HFFc6 (cell line): ENCODE measurements around the gene SUGCT. TPM values are rescaled to one million over a fixed set of nuclear protein-coding genes. Genes with fewer than 3 reads are reported as not detected.

Source experiments
- DNase-seq: peaks from one replicate; pipeline ENCODE4 v3.0.0-alpha.2; 2018
- H3K27ac Mint-ChIP-seq: 2 replicates; pipeline ENCODE4 v1.8.0; 2020; ENCODE audit warnings: mild to moderate bottlenecking, mixed read lengths
- H3K27me3 Mint-ChIP-seq: 2 replicates; pipeline ENCODE4 v1.8.0; 2021; ENCODE audit warnings: mild to moderate bottlenecking, moderate library complexity, mixed read lengths; ENCODE audit not compliant: insufficient read depth
- H3K36me3 Mint-ChIP-seq: 2 replicates; pipeline ENCODE4 v1.8.0; 2021; ENCODE audit warnings: low read depth, mixed read lengths
- H3K4me1 Mint-ChIP-seq: 2 replicates; pipeline ENCODE4 v1.8.0; 2020; ENCODE audit warnings: low read depth, mixed read lengths
- H3K4me3 Mint-ChIP-seq: 2 replicates; pipeline ENCODE4 v1.8.0; 2020; ENCODE audit warnings: mild to moderate bottlenecking, moderate library complexity, mixed read lengths
- H3K9me3 Mint-ChIP-seq: 2 replicates; pipeline ENCODE4 v1.8.0; 2020; ENCODE audit warnings: mild to moderate bottlenecking, mixed read lengths
- CTCF ChIP-seq: fragments of 200-600 bp; sonication (generic); IDR thresholded peaks from 2 replicates; pipeline ENCODE4 v1.5.0; 2021; ENCODE audit warnings: antibody characterized with exemption, mild to moderate bottlenecking
- total RNA-seq, 6 experiments: library from RNA; stranded (reverse); fragmentation: NEBNext Ultra II Directional; extraction: Animal tissue kit (Norgen Biotek cat#: 25700); gene quantifications; 2 replicates in 1 of 6; 3 replicates in 5 of 6; pipeline ENCODE4 v1.2.3, GENCODE V29; 2021

The SUGCT gene
- total RNA-seq, 6 experiments from 2014 or later: 12.9 to 20.1 (median 17.1) TPM

DNA sequence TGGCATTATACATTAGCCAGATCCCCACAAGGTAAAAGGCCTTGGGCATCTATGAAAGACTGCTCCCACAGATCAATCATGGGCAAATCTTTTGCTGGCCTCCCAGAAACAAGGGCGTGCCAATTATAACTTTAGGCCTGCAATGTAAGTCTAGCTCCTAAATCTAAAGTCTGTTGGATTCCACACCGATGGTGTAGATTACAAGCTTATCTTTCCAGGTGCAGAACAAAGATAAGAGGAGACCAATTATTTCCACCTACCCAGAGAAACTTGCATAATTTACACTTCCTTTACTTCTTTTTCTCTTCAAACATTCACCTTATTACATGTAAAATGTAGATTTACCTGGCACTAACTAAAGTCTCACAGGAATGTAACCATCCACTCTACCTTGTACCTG, 713.1 kb downstream of the SUGCT start:
- Mint-ChIP-seq H3K27ac (no peak overlapping the region), H3K36me3 (peaks cover 12% of the 10 kb centered on the region; the same call in 1 of the 2 replicates), H3K9me3 (no peaks in the 10 kb centered on the region), H3K27me3 (no peaks in the 10 kb centered on the region), H3K4me3 (no peak overlapping the region), H3K4me1 (peaks cover 20% of the 10 kb centered on the region)
- TF ChIP-seq CTCF: no peak
- no peak for DNase-seq

GRCh38 chr7:40848541-40849221, 713.9 kb downstream of the SUGCT start:
- H3K9me3 Mint-ChIP-seq: no peaks in the 10 kb centered on the region
- no peak for DNase-seq
- H3K36me3 Mint-ChIP-seq: peaks cover 8% of the 10 kb centered on the region; the same call in 1 of the 2 replicates
- H3K27me3 Mint-ChIP-seq: no peaks in the 10 kb centered on the region
- no peak overlapping the region for H3K27ac Mint-ChIP-seq
- H3K4me3 Mint-ChIP-seq: no peak overlapping the region
- TF ChIP-seq CTCF: no peak
- peaks cover 13% of the 10 kb centered on the region for H3K4me1 Mint-ChIP-seq

GRCh38 chr7:40850017-40850416, 715.2 kb downstream of the SUGCT start:
- no peak for TF ChIP-seq CTCF
- no peaks in the 10 kb centered on the region for H3K27me3 Mint-ChIP-seq
- peak; percentile 29 for DNase-seq

DNA sequence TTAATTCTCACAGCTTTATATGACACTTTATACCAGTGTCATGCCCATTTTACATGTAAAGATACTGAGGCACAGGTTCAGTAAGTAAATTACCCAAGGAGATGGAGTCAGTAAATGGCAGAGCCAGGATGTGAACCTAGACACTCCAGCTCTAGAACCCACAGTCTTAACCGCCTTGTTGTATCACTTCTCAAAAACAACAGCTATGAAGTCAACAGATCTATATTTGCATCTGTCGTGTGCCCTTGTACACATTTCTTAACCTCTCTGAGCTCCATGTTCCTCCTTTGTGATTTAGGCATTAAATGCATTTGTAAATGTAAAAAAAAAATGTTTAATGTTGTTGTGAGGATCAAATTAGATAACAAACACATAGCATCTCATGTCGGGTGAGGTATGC, 716.2 kb downstream of the SUGCT start:
- no peak overlapping the region for H3K4me3 Mint-ChIP-seq
- no peak overlapping the region for H3K27ac Mint-ChIP-seq
- no peak for TF ChIP-seq CTCF
- no peaks in the 10 kb centered on the region for H3K9me3 Mint-ChIP-seq
- H3K36me3 Mint-ChIP-seq: 0 out of 2 replicates have a peak, but pooled peaks cover 2% of the 10 kb centered on the region
- no peaks in the 10 kb centered on the region for H3K27me3 Mint-ChIP-seq
- DNase-seq: no peak
- peaks cover 8% of the 10 kb centered on the region for H3K4me1 Mint-ChIP-seq

More at GRCh38 chr7:40850017-40850416, 715.2 kb downstream of the SUGCT start:
- Mint-ChIP-seq H3K27ac (no peak overlapping the region), H3K9me3 (no peaks in the 10 kb centered on the region), H3K4me3 (no peak overlapping the region), H3K36me3 (0 out of 2 replicates have a peak, but pooled peaks cover 5% of the 10 kb centered on the region), H3K4me1 (peaks cover 8% of the 10 kb centered on the region)

- Mint-ChIP-seq H3K4me3 (no peak overlapping the region), H3K4me1 (no peaks in the 10 kb centered on the region), H3K9me3 (no peaks in the 10 kb centered on the region), H3K27me3 (no peaks in the 10 kb centered on the region; the same call in 1 of the 2 replicates), H3K36me3 (no peaks in the 10 kb centered on the region; the same call in 1 of the 2 replicates), H3K27ac (no peak overlapping the region)
- no peak for TF ChIP-seq CTCF
- DNase-seq: no peak
Observed at GRCh38 chr7:40859076-40859475, 724.3 kb downstream of the SUGCT start.
